SK-N-DZ (cell line): Measurements from ENCODE around the gene TMEM238L.
A peak's percentile ranks its signal among the peaks of the same experiment; 100 is the strongest.

Experiments used
- DNase-seq: peaks from one replicate; pipeline ENCODE4 v3.0.0-alpha.2; 2015; ENCODE audit warnings: low spot score

Gene TMEM238L

DNA sequence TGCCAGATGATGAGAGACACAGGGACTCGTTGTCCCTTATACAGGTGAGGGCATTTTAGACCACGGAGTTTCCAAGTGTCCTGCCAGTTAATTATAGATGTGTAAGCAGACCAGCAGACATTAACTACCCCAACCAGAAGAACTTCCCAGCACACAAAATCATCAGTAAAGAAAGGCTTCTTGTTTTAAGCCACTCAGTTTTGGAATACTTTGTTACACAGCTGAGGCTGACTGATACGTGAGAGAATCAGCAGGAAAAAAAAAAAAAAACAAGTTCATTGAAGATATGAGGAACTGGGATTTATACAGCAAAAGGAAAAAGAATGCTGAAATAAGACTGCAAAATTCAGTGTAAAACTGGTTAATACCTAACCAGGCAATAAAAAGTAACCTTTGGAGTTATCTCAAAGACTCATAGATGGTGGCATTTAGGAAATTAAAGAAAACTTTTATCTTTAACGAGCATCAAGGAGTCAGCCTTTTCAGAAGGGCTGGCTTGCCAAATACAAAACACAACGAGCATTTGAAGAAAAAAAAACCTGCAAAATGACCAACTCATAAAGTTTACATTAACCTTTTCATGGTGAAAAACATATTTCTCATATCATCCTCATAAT is 28.1 kb downstream of the TMEM238L start:
- DNase-seq, result no peak

DNA sequence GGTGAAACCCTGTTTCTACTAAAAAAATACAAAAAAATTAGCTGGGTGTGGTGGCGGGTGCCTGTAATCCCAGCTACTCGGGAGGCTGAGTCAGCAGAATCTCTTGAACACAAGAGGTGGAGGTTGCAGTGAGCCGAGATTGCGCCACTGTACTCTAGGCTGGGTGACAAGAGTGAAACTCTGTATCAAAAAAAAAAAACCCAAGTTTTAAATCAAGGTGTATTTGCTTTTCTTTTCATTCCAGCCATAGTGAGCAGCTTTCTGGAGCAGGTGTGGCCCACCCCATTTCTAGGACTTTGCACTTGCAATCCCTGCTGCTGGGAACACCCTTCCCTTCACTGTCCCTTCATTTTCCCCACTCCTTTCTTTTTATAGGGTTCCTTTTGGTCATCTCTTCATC is 28.8 kb downstream of the TMEM238L start:
- no peak for DNase-seq

DNA sequence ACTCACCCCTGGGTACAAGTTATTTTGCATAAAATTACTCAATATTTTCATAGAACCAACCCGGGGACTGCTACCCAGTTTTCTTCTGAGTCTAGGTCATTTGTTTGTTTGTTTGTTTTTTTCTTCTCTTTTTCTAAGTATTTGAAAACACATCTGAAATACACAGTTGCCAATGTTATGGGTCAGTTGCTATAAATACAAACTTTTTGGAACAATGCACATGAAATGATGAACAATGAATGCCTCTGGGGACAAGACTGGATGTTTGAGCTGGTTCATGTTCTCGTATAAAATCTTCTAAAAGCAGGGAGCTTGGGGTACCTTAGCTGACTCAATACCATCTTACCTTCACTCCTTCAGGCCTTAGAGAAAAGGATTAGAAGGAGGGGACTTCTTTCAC is 30.5 kb downstream of the TMEM238L start:
- DNase-seq, result no peak

DNA sequence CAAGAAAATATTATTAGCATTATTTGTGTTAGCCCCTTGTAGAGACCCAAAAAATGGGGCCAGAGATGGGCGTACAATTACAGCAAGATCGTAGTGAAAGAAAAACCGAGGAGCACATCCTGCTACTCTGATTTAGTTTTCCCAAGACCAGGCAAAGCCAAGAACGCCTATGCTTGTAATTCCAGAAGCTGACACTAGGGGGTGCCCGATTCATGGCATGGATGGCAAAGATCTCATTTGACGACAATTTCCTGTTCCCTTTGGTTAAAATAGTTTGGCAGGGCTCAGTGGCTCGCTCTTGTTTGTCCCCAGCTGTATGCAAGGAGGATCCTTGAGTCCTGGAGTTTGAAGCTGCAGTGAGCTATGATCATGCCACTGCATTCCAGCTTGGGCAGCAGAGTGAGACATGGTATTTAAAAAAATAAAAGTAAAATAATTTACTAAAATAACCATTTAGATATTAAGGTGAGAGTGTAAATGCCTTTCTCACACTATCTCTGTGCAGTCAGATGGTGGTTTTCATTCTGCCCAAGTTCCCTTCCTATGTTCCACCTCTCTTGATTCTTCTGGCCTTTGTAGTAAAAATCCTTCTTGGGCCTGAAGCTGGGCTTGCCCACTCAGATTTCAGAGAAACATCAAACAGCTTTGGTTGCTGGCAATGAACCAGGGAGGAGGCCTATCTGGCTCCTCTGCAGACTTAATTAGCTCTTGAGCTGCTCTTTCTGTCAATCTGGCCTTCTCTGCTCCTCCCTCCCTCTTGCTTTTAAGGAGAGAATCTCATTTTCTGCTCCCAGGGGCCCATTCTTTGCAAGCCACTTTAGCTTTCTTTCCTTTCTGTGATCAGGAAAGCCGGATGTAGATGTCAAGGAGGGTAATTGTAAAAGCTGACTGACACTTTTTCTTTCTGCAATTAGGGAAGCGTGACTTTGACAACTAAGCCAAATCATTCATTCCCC is 31.2 kb downstream of the TMEM238L start:
- peak; percentile 42 for DNase-seq

DNA sequence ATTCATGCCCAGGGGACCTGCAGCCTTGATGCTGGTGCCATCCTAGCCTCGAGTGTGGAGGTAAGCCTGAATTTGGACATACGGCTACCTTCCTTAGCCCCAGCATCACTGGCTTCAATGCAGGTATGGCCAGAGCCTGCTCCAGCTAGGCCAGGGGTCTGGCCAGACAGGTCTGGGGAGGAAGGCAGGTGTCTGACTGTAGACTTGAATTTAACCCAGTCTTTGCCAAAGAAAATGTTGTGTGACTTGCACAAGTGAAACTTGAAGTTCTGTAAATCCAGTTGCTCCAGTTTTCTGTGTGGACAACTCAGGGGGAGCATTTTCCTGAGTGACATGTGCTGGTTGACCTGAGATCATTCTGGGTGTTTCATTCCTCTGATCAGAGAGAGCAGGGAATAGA is 32.8 kb downstream of the TMEM238L start:
- no peak for DNase-seq

DNA sequence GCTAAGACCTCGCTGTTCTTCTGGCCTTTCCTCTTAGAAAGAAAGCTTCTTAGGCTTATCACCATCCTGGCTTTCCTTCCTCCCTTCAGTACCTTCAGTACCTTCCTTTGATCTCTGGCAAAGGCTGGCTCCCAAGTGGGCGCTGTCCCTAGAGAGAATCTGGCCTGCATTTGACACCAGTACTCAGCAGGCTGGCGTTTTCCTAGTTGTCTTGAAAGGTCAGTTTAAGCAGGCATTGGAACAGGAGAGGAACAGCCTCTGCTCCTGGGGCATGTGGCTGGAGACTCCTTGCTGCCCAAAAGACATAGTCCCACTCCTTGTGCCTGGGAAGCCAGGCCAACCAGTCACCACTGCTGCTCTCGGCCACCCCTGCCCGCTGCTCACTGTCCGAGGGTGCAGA is 34.1 kb downstream of the TMEM238L start:
- no peak for DNase-seq

DNA sequence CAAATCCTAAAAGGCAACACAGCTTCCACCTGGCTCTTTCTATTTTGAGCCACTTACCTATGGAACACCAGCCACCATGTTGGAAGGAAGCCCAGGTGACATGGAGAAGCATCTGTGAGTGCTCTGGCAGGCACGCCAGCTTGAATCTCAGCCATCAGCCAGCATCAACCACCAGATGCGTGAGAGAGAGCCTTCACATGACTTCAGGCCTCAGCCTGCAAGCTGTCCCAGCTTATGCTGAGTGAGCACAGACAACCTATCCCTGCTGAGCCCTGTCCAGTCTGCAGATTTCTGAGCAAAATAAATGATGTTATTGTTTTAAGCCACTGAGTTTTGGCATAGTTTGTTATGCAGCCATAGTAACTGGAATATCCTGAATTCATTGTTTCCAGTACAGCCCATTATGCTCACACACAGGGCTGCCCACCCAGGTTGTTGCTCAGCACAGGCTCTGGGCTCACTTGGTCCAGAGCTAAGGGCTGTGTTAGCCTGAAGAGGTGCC is 35.1 kb downstream of the TMEM238L start:
- DNase-seq, result no peak

DNA sequence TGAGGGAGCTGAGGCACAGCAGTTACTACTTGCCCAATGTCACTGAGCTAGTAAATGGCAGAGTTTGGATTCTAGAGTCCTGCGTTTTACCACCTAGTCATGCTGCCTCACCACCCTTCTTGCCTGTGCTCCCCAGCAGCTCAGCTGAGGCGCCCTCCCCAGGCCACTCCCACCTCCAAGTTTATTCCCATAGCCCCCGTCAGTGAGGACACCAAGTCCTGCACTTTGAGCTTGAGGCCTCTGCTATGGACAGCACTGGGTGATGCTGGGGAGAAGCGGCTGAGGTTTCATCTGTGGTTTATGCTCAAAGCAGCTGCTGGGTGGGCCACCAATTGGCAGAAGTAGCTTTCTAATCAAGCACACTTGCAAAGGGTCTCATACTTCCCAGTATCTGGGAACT is 36.7 kb downstream of the TMEM238L start:
- no peak for DNase-seq

DNA sequence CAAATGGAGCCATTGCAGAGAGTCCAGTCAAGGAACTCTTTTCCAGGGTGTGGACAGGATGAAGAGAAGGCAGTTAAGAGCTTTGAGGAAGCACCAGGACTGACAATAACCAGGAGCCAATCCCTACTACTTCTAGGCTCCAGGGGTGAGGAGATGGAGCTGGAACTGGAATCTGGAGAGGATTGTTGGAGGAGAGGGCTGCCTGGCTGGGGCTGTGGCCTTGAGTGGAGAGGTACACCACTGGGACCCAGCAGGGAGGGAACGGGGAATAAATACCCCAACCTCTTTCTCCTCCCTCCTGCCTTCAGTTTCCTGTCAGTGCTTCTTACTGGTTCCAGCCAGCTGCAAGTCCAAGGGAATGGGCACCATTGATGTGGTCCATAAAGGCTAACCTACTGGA is 41.9 kb downstream of the TMEM238L start:
- no peak for DNase-seq

DNA sequence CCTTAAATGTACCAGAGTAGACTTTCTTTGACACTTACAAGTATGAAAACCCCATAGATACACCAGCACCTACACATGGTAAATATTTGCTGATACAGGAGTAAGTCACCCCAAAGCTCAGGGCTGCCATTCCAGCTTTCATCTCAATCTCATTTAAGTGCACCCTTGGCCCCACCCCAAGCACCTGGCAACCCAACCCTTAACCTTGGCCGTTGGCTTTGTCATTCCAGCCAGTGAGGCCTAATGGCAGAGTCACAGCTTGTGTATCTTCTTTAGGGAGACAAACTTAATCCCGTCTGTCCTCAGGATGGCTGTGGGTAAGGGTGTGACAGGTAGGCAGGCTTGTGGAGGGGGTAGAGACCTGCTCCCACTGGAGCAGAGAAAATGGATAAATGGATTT is 42.6 kb downstream of the TMEM238L start:
- no peak for DNase-seq

DNA sequence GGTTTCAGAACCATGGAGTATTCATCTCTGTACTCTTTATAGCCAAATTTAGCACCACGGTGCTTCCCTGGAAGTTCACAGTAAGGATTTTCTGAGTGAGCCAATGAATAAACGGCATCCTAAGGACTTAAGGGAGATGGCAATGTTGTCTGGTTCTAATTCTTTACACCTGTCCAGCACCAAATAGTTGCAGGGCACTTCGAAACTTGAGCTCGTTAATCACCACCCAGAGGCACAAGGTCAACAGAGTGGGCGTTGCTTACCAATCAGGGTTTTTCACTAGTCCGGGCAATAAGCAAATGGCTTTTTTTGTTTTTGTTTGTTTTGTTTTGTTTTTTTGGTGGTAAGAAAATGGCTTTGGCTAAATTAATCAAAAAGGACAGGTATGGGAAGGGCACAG is 45.8 kb downstream of the TMEM238L start:
- no peak for DNase-seq

DNA sequence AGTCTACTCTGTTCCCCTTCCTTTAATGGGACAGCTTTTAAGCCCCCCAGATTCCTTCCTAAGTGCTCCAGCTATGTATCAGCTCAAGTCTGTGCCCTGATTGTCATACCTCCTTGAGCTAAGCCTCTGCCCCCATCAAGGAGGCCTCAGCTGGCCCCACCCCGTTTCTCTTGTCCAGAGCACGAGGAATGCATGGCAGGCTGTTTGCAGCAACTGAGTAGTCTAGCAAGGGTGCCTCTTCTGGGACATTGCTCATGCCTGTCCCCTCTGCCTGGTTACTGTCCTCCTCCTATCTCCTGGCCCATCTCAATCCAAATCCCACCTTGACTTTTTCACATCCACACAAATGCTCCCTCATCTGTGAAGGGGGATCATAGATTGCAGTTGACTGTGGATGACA is 46.3 kb downstream of the TMEM238L start:
- DNase-seq, result no peak

DNA sequence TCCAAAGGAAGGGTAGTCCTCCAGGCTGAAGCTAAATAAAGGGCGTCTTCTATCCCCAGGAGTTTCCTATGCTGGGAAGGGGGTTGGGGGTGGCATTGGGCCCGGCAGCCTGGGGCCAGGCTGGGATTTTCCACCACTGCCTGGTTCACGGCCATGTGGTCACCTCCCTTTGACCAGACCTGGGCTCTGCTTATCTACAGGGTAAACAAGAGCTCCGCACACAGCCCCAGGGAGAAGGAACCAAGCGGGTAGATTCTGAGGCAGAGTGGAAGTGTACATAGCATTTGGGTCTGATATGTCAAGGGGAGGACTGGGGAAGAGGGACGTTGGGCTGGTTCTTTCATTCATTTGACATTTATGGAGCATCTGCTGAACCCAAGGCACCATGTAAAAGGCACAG is 46.8 kb downstream of the TMEM238L start:
- no peak for DNase-seq

DNA sequence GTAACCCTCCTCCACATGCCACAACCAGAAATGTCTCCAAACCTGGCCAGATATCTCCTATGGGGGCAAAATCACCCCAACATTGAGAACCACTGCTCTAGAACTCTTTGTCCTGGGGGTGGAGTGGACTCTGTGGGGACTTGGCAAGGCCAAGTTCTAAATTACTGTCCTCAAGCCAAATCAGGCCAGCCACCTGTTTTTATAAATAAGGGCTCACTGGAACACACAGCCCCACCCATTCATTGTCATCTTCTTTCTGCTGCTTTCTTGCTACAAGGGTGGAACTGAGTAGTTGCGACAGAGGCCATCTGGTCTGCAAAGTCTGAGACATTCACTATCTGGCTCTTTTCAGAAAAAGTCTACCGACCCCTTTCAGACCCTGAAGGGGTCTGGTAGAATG is 47.3 kb downstream of the TMEM238L start:
- DNase-seq, result no peak

DNA sequence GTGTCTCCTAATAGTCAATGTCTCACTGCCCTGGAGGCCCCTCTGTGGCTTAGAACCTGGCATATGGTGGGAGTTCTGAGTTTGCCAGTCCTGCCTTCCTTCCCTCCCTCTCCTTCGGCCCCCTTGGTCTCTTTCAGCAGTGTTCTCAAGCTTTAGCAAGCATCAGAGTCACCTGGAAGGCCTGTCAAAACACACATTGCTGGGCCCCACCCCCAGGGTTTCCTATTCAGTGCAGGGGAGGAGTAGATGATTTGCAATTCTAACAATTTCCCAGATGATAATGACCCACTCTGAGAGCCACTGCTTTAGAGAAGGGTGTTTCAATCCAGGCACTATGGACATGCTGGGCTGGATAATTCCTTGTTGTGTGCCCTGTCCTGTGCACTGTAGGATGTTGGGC is 47.7 kb downstream of the TMEM238L start:
- DNase-seq, result no peak

DNA sequence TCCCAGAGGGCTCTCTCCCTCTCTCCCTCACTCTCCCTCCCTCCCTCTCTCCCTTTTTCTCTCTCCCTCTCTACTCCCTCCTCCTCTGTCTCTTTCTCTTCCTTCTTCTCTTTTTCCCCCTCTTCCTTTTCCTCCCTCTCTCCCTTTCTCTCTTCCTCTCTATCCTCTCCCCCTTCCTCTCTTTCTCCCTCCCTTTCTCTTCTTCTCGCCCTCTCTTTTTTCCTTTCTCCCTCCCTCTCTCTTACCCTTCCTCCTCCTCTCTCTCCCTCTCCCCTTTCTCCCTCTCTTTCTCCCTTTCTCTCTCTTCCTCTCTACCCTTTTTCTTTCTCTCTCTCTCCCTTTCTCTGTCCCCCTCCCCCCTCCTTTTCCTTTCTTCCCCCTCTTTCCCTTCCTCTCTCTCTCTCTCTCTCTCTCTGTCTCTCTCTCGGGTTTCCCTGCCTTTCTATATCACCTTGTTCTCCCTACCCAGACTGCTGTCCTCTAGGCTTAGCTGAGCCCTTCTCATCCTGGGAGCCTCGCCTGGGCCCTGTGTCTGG is 48.2 kb downstream of the TMEM238L start:
- DNase-seq, result no peak

DNA sequence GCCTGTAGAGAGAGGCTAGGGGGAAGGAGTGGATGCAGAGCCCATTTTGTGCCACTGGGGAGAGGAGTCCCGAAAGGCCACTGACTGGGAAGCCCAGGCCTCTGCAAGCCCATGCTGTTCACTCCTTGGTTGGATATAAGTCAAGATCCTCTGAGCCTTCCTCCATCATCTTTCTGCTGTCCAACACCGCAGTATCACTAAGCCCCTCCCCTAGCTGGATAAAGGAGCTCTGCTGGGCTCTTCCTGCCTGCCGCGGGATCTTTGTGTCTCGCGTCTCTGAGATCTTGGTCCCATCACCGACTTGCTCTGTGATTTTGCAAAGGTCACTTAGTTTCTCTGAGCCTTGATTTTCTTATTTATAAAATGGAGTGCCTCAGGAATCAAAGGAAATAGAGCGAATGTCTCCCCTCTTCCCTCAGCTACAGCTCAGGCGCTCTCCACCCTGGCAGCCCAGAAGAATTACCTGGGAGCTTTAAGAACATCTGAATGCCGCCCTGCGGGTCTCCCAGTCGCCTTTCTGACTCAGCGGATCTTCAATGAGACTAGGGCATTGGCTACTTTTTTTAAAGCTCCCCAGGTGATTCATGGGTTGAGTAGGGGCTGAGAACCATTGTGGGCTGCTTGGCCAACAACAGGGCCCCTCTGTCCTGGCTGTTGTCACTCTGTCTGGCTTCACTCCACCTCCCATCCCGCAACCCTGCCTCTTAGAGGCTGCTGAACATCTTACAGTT is 48.9 kb downstream of the TMEM238L start:
- DNase-seq, result peak; percentile 31

DNA sequence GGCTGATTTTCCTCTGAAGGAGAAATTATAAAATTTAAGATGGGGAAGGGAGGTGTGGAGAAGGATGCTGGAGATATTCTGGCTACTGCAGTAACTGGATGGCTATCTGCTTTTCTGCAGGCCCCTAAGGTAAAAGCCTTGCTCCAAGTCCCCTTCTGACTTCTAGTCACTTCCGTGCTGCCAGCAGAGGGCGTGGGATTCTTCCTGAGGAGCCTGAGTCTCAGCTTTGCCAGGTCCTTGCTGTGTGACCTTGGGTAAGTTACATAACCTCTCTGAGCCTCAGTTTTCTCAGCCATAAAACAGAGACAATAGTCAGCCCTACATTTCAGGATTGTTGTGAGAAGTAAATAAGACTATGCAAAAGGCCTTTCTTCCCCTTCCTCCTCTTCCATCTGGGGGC is 49.8 kb downstream of the TMEM238L start:
- DNase-seq, result peak; percentile 58

DNA sequence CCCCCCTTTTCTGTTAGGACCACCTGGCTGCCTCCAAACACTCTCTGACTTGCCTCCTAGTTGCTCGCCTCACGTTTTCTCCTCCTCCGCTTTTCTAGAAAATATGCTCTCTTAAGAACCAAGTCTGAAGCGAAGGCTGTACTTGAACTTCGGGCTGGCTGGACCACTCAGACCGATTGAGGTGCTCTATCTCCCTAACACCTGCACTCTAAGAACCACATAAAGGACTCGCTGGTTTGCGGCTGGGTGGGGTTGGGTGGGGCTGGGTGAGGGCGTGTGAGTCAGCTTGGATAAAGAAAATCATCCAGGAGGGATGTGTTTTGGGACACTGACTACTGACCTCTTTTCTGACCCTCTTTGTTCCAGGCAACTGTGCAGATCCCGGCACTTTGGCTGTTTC is 51.2 kb downstream of the TMEM238L start:
- no peak for DNase-seq

DNA sequence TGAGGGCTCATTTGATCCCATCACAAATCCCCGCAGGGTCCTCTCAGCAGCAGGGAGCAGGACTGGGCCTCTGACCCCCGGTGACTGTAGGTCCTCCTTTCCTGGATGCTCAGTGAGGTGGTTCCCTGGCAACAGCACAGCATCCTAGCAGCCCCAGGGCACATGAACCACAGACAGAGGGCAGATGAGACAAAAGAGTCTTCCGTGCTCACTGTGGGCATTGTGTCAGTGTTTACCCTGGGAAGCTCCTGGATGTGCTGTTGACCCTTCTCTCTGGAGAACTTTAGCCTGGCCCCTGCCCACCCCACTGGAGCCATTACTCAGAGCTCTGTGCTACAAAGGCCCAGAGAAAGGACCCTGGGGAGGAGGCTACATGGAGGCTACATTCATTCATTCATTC is 52.3 kb downstream of the TMEM238L start:
- no peak for DNase-seq

DNA sequence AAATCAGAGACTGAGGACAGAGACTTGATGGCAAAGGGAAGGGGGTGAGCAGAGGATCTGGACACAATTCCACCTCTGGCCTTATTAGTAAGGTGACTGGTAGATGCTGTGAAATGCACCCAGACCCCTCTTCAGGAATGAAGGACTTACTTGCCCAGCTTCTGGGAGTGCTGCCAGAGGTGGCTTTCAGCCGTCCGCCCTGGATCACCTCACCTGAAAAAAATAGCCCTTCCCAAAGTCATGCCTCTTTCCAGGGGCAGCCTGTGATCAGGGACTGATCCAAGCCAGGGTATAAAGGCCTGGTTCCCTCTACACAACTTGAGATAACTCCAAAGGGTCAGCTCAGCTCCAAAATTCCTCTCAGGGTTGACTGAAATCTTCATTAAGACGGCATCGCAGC is 53.7 kb downstream of the TMEM238L start:
- no peak for DNase-seq
